GM21423 (cell line): ENCODE measurements around the gene DAB1.

Experiments used
- ATAC-seq: cut with Tn5 transposase; IDR thresholded peaks from one replicate; pipeline ENCODE4 v1.9.1; 2021; ENCODE audit warnings: mild to moderate bottlenecking, moderate library complexity; ENCODE audit not compliant: unreplicated experiment

Gene DAB1

DNA sequence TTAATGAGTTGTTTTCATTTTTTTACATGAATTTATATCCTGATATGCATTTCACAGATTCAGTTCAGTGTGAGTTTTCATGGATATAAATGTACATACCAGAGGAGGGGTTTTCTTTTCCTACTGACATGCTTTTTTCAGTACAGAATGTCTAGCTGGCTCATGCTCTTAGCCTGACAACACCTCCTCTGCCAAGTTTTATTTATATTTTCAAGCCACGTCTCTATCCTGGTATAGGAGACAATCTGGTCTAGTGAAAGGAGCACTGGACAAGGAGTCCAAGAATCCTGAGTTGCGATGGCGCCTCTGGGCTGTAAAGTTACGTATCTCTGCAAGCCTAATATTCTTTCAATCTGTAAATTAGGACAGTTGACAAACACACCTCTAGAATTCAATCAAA lies 4.9 kb downstream of the DAB1 start:
- ATAC-seq: no peak

DNA sequence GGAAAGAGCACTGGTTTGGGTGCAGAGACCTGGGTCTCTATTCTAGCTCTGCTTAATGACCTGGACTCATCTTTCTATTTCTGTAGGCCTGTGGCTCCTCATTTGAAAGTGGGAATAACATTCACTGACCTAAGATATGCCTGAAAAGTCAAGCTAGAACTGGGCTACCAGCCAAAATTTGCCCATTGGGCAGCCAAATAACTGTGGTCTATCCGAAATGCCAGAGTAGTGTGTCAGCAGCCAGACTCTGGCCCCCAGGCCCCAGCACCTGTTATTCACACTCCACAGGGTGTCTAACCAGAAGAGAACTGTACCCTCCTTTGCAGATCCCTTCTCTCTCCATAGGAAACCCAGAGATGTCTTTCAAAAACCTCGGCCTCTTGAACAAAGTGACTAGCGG lies 12.6 kb downstream of the DAB1 start:
- ATAC-seq: no peak

DNA sequence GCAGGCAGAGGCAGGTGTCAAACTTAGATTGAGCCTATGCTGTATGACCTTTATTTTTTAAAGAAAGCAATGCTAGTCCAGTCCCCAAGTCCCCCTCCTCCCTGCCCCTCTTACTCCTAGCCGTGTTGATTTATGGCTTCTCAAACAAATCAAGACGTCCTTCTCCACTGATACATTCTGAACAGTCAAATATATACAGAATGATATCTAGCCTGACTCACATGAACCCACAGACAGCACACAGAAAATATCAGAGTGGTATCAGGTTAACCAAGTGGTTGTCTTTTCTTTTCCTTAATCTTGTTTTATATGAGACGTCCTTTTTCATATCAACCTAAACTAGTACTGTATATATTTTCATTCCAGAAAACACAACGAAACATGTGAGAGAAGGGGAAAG lies 13.4 kb downstream of the DAB1 start:
- no peak for ATAC-seq

DNA sequence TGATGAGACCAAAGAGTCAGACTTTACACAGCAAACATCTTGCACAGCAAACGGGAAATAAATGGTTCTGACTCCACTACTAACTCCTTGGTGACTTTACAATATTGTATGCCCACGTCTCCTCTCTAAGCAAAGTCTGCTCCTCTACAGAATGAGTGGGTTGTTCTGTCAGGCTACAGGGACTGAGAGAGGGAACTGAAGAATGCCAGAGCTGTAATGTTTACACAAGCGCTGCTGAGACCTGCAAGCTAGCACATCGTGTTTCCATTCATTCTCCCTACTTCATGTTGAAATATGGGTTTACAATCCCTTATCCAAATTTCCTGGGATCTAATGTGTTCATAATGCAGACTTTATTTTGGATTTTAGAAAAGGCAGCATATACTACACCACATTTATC lies 15.9 kb downstream of the DAB1 start:
- ATAC-seq: no peak

DNA sequence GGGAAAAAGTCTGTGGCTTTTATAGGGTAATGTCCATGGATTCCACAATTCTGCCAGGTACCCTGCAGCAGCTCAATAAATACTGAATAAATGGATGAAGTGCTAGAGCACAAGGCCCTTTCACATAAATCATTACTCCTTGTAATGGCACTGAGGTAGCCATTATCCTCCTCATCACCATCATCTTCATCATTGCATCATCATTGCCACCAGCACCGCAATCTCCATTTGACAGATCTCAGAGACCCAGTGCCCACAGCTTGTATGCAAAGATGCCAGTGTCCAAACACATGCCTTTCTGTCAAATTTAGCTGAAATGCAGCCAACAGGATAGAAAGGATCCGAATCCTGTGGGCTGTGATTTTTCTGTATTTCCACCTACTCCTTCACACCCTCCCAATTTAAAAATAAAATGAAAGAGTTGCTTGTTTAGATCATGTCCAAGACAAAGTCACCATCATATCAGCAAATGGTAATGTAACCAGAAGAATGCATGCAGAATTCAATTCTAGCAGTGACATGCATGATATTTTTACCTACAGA lies 17.4 kb downstream of the DAB1 start:
- no peak for ATAC-seq

DNA sequence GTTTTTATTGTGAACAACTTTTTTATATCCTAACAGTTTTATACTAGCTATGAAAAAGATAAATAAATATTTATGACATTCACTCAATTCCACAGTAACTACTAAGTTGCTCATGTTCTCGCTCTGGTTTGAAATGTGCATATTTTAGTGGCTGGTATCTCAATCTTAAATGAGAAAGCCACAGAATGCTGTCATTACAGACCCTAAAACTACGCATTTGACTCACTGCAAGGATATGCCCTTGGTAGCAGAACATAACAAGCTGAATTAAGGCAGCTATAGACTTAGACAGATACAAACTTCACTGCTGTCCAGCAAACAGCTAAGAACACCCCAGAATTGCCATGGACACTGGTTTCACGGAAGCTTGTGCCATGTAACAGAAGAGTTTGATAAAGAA lies 19.0 kb downstream of the DAB1 start:
- ATAC-seq: no peak

DNA sequence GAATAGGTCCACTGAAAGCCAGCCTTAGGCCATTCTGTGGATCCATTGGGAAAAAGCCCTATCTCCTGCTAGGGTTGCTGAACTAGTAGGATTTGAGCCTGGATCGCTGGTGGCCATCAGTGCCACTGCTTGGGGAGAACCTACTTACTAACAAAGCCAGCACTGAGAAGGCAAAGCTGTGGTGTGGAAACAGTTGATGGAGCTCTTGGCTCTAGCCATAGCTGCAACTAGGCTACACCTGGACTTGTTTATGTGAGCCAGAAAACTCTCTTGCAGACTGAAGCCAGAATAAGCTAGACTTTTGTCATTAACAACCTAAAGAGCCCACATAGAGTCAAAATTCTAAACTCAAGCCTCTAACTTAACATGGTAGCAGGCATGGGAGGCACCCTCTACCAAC lies 20.7 kb downstream of the DAB1 start:
- no peak for ATAC-seq

DNA sequence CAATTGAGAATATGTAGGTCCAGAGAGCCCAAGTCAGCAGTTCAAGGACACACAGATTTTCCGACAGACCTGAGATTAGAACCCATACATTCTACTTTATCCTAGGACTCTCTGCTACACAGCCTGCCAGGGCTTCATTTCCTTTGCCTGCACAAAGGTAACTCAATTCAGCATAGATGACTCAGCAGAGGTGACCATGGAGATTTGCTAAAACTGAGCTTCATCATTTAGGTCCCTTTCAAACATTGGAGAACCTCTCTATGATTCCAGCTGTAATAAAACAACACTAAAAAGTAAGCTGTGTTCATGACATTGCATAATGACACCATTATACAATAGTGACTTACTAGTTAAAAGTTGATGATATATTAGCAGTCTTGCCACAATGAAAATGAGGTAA lies 22.2 kb downstream of the DAB1 start:
- no peak for ATAC-seq

DNA sequence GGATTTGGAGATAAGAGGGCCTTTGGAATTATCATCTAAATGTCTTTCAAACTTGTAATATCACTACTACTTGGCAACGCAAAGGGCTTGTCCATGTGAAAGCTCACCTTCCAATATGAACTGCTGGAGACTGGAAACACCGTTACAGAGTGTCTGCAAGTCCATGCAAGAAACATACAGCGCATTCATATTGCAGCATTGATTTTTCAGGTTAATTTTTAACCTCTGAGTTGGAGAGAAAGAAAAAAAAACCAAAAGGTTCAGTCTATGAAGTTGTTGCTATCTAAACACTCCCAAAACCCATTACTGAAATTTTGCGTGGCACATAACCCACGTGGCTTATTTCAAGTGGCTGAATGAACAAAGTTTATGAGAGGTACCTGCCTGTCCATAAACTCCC lies 23.8 kb downstream of the DAB1 start:
- no peak for ATAC-seq

DNA sequence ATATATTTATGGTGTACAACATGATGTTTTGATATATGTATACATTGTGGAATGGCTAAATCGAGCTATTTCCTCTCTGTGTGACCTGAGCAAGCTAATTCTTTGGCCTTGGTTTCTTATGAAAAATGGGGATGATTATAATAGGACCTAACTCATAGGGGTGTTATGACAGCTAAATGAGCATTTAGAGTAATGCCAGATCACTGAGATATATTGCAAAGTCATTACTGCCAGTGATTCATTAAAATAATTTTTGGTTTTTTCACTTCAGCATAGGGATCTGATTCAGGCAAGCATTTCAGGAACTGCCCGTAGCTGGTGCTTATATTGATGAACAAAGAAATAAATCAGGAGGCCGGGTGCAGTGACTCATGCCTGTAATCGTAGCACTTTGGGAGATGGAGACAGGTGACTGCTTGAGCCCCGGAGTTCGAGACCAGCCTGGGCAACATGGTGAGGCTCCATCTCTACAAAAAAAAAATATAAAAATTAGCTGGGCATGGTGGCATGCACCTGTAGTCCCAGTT lies 30.7 kb downstream of the DAB1 start:
- ATAC-seq: no peak

DNA sequence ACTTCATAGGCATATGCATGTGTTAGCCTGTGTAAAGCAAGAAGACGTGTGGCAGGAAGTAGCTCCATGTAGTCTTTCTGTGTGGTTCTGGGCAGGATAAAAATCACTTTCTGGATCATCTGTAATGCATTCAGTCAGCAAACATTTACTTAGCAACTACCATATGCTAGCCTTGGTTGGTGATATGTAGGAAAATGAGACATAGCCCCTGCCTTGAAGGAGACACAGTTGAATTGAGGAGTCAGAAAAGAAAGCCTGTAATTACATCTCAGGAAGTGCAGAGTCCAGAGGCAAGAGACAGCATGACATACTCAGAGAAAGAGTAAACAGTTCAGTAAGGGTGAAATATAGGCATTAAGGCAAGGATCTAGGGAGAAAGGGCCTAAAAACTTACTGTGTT lies 38.5 kb downstream of the DAB1 start:
- no peak for ATAC-seq

DNA sequence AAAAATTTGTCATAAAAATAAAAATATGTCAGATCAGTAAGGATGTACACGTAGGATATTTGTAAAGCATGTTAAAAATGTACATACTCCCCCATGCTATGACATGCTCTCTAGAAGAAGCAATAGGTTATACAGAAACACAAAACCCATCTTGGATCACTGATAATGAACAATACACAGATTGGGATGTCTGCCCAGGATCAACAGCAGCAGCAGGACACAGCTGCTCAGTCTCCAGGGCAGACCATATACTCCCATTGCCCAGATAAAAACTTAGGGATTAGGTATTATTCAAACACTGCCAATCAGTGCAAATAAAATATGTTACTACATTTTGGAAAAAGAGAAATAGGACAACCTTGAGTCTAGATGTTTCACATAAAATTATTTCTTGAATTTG lies 39.0 kb downstream of the DAB1 start:
- ATAC-seq: no peak

DNA sequence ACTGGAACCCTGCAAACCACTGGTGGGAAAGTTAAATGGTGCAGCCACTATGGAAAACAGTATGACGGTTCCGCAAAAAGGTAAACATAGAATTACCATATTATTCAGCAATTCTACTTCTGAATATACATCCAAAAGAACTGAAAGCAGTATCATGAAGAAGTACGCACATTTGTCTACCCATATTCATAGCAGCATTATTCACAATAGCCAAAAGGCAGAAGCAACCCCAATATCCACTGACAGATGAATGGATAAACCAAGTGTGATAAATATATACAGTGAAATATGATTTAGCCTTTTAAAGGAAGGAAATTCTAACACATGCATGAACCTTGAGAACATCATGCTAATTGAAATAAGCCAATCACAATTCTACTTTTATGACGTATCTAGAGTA lies 39.6 kb downstream of the DAB1 start:
- no peak for ATAC-seq

DNA sequence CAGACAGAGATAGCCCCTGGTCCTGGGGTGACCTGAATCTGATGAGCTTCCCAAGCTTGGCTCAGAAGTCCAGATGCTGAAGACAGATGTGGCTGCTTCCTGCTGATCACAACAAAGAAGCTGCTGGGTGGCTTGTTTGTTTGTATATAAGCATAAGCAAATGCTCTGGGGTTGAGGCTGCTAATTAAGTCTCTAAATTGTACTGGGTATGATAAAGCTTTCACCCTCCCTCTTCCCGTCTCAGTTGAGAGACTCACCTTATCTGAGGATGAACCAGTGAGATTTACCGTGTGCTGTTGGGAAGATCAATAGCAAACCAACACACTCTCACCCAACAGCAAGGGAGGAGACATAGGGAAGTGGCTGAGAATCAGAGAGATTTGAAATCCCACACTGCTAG lies 42.0 kb downstream of the DAB1 start:
- ATAC-seq: no peak

DNA sequence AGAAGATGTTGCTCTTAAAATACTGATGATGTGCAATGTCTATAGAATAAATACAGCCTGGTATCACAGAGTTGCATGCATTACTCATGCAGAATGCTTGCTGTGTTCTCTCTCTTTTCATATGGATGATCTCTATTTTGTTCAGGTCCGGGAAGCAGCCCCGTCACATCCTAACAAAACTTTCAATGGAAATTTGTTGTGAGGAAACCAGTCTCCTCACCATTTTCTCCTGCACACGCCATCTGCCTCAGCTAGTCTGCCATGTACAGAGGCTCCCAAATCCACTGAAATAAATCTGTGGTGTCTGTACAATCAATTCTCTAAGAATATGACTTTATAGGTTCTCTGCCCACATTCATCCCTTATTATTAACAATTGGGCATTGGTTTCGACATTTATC lies 42.4 kb downstream of the DAB1 start:
- ATAC-seq: no peak

DNA sequence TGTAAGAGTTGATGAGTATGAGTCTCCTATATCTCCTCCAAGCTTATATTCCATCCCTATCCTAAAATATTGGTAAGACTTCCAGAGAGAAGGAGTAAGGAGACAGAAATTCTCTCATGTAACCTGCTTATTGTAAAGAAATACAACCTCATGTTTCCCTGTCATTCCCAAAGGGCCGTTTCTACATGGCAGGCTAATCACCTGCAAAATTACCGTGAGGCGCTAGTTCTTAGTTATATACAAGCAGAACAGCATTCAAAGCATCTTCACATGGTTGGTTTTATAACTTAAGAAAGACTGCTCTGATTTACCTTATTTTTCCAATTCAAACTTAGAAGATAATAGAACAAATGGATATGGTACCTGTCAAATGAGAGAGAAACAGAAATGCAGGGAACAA lies 42.9 kb downstream of the DAB1 start:
- ATAC-seq: no peak

DNA sequence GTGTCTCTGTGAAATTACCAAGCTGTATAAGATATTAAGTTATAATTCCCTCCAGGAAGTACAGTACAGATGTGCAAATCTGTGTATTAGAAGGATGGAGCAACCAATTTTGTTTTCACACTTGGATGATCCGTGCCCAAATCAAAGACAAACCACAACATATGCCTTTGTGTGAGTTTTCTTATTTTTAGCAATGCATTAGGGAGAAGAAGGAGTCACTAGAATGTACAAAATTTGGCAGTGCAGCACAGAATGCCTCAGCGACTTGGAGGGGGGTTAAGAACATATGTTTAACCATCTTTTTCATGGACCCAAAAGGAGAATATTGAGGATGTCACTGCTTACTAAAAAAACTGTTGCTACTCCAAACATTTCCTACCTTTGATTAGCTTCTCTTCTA lies 45.3 kb downstream of the DAB1 start:
- no peak for ATAC-seq

DNA sequence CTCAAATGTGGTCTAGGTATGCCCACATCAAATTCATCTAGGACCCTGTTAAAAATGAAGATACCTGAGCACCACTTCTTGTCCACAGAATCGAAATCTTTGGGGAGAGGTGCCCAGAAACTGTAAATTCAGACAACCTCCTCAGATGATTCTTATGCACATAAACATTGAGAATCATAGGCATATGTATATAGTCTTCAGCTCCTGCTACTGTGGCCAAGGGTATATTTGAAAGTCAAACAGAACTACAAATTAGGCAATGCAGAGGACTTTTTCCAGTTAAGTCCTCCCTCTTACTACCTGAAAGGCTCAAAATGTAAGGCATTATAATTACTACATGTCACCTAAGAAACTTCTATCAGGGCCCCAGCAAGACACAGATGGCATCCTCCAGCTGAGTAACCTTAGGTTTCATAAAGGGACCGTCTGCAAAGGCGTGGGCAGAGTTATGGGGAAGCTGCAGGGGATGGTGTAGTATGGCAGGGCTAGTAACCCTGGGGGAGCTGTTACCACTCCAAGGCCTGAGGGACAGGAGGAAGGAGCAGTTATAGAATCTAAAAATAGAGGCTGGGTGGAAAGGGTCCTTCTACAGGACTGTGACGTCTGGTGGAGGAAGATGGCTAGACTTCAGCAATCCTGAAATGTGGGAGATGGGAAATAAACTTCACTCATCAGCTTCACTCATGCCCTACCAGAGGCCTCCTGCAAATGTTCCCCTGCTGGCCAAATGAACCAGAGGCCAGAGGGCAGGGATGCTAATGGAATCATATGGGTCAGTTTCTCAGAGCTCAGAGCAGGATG lies 46.3 kb downstream of the DAB1 start:
- ATAC-seq: no peak

DNA sequence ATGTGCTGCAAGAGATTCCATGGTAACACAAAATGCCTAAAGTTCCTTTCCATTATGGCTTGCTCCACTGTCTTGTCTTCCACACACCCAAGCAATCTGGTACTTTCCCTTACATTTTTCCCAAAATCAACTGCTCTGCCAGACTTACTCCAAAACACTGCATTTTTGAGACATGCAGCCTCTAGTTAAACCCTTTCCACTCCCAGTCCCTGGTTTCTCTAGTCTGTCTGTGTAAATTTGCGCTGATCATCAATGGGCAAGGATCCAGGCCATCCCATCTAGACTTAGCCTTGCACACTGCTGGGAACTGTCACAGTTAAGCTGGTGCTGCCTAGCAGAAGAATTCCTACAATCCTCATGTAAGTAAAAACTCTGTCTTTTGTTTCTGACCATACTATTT lies 47.8 kb downstream of the DAB1 start:
- ATAC-seq: no peak

DNA sequence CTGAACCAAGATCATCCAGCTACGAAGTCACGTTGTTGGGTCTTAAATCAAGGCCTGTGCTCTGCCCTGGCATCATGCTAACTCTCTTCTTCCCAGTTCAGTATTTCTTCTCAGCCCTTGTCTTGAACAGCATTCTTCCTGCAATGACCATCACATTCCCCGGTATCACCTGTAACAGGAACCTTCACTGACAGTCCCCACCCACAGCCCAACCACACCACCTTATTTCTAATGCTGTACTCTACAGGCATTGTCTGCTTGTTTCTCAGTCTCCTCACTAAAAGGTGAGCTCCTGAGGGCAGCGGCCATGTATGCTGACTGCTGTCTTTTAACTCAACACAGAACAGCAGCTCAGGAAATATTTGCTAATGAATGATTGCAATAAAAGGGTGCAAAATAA lies 54.0 kb downstream of the DAB1 start:
- no peak for ATAC-seq

DNA sequence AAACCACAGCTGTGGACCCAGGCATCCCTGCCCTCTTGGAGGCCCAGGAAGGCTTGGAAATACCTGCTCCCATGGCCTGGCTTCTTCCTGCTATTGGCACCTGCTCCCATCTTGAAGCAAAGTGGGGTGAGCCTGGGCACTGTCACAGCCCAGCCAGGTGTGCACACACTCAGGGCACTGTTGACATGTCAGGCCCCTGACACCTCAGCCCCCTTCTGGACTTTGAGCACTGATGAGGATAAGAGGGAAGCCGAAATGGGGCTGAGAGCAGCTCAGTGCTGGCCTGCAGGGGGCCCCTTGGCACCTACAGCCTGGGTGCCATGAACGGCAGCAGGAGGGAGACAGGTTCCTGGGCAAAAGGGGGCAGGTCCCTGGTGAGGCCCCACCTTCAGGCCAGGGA lies 55.9 kb downstream of the DAB1 start:
- ATAC-seq: no peak

DNA sequence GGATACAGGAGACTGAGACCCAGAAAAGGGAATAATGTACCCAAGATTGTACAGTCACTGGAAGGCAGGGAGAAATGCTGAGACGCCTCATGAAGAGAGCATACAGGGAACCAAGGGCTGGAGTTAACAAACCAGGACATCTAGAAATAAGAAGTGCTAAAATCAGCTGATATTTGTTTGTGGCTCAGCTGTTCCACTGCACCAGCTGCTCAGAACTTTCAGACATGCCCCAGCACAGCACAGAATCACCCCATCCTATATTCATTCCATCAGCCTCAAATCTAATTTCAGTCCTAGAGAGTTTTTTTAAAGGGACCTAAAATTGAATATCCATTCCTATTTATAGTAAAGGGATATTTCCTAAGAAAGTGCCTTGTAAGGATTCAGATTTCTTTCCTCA lies 60.2 kb downstream of the DAB1 start:
- ATAC-seq: no peak

DNA sequence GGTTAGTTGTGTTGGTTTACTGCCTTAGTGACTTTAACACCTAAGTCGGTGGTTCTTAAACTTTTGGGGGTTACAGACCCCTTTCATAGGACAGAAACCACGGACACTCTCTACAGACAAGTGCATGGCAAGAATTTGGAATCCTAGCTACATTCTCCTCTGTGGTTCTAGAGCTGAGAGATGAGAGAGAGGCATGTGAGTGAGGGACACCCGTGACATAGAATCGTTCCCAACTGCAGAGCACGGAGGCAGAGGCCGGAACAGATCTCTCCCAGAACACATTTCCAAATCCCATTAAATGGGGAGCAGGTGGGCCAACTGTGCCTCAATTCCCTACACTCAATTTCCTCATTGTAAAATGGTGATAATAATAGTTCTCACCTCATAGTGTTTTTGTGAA lies 60.7 kb downstream of the DAB1 start:
- no peak for ATAC-seq
